PFSK-1 (cell line): ENCODE data around the gene ADGRE3.

ENCODE experiments used
- FOXP2 ChIP-seq: optimal IDR thresholded peaks from 2 replicates; pipeline ENCODE3; 2011; ENCODE audit warnings: borderline replicate concordance, control low read depth, inconsistent platforms; ENCODE audit not compliant: insufficient read depth; ENCODE audit errors: extremely low read length, extremely low read depth
- POLR2AphosphoS5 ChIP-seq: IDR thresholded peaks from 2 replicates; pipeline ENCODE4 v1.6.1; 2012; ENCODE audit warnings: low read depth, mild to moderate bottlenecking, control low read depth, low read length, moderate library complexity
- REST ChIP-seq, 2 experiments: IDR thresholded peaks; 2 replicates each; pipeline versions ENCODE4 v1.6.1 to v1.8.0; 2011 to 2012; ENCODE audit warnings: low read depth in 2 of 2, low read length in 2 of 2, control low read depth in 1 of 2, inconsistent platforms in 1 of 2, mild to moderate bottlenecking in 1 of 2, moderate library complexity in 1 of 2; ENCODE audit not compliant: insufficient read depth in 1 of 2
- SIN3A ChIP-seq: IDR thresholded peaks from 2 replicates; pipeline ENCODE4 v1.6.1; 2012; ENCODE audit warnings: mild to moderate bottlenecking, low read length, moderate library complexity, borderline replicate concordance; ENCODE audit not compliant: insufficient read depth
- TAF1 ChIP-seq: IDR thresholded peaks from 2 replicates; pipeline ENCODE4 v1.6.1; 2012; ENCODE audit warnings: low read length, control low read depth, borderline replicate concordance; ENCODE audit not compliant: insufficient read depth

ADGRE3 gene

GRCh38 chr19:14678199-14678598 is 3.6 kb upstream of the ADGRE3 start:
- TF ChIP-seq POLR2AphosphoS5 (no peak), TAF1 (no peak), SIN3A (no peak), FOXP2 (no peak), REST (IDR thresholded peaks at IDR 0.05; ENCODE audit: insufficient read depth in 1 of 2, low read depth in 2 of 2, low read length in 2 of 2) (no peak)

- TF ChIP-seq TAF1 = no peak
- TF ChIP-seq REST (IDR thresholded peaks at IDR 0.05; ENCODE audit: insufficient read depth in 1 of 2, low read depth in 2 of 2, low read length in 2 of 2) = no peak
- TF ChIP-seq SIN3A = no peak
- TF ChIP-seq FOXP2 = no peak
- TF ChIP-seq POLR2AphosphoS5 = no peak
These were observed 2.8 kb upstream of the ADGRE3 start for GRCh38 chr19:14677464-14677863.

GRCh38 chr19:14676762-14677161 is 2.1 kb upstream of the ADGRE3 start:
- TF ChIP-seq REST (IDR thresholded peaks at IDR 0.05; ENCODE audit: insufficient read depth in 1 of 2, low read depth in 2 of 2, low read length in 2 of 2) (no peak), TAF1 (no peak), SIN3A (no peak), POLR2AphosphoS5 (no peak), FOXP2 (no peak)

GRCh38 chr19:14673088-14673487 is 1.6 kb downstream of the ADGRE3 start:
- TF ChIP-seq FOXP2 = no peak
- TF ChIP-seq REST (IDR thresholded peaks at IDR 0.05; ENCODE audit: insufficient read depth in 1 of 2, low read depth in 2 of 2, low read length in 2 of 2) = no peak
- no peak for TF ChIP-seq POLR2AphosphoS5
- TF ChIP-seq SIN3A = no peak

- no peak for TF ChIP-seq REST (IDR thresholded peaks at IDR 0.05; ENCODE audit: insufficient read depth in 1 of 2, low read depth in 2 of 2, low read length in 2 of 2)
- TF ChIP-seq SIN3A = no peak
- no peak for TF ChIP-seq FOXP2
- no peak for TF ChIP-seq POLR2AphosphoS5
- no peak for TF ChIP-seq TAF1
These were observed 2.3 kb downstream of the ADGRE3 start for GRCh38 chr19:14672188-14672872.
